ENCODE data around the gene GRIK4.

Gene GRIK4

GRCh38 chr11:120647681-120648080 is 136.1 kb downstream of the GRIK4 start:
- Mint-ChIP-seq H3K27me3 (peaks cover 10% of the 10 kb centered on the region), H3K9me3 (no peaks in the 10 kb centered on the region), H3K4me3 (no peak overlapping the region), H3K4me1 (ENCODE audit: low read depth) (no peaks in the 10 kb centered on the region), H3K36me3 (ENCODE audit: low read depth) (no peaks in the 10 kb centered on the region), H3K27ac (no peak overlapping the region)

GRCh38 chr11:120648771-120649170 is 137.2 kb downstream of the GRIK4 start:
- no peaks in the 10 kb centered on the region for H3K4me1 Mint-ChIP-seq (ENCODE audit: low read depth)
- no peaks in the 10 kb centered on the region for H3K9me3 Mint-ChIP-seq

GRCh38 chr11:120649316-120649715 is 137.8 kb downstream of the GRIK4 start:
- peaks cover 14% of the 10 kb centered on the region for H3K27me3 Mint-ChIP-seq
- H3K4me3 Mint-ChIP-seq = no peak overlapping the region
- no peaks in the 10 kb centered on the region for H3K36me3 Mint-ChIP-seq (ENCODE audit: low read depth)
- no peaks in the 10 kb centered on the region for H3K4me1 Mint-ChIP-seq (ENCODE audit: low read depth)
- H3K9me3 Mint-ChIP-seq = no peaks in the 10 kb centered on the region
- H3K27ac Mint-ChIP-seq = no peak overlapping the region

More at GRCh38 chr11:120648771-120649170, 137.2 kb downstream of the GRIK4 start:
- peaks cover 14% of the 10 kb centered on the region for H3K27me3 Mint-ChIP-seq
- H3K36me3 Mint-ChIP-seq (ENCODE audit: low read depth) = no peaks in the 10 kb centered on the region
- H3K27ac Mint-ChIP-seq = no peak overlapping the region
- H3K4me3 Mint-ChIP-seq = no peak overlapping the region

- no peak overlapping the region for H3K4me3 Mint-ChIP-seq
- H3K36me3 Mint-ChIP-seq (ENCODE audit: low read depth) = no peaks in the 10 kb centered on the region
- no peaks in the 10 kb centered on the region for H3K4me1 Mint-ChIP-seq (ENCODE audit: low read depth)
- H3K27ac Mint-ChIP-seq = no peak overlapping the region
- no peaks in the 10 kb centered on the region for H3K9me3 Mint-ChIP-seq
- peaks cover 10% of the 10 kb centered on the region for H3K27me3 Mint-ChIP-seq
These were observed 139.8 kb downstream of the GRIK4 start for GRCh38 chr11:120651396-120651795.

GRCh38 chr11:120651836-120652235 is 140.3 kb downstream of the GRIK4 start:
- Mint-ChIP-seq H3K4me1 (ENCODE audit: low read depth) (no peaks in the 10 kb centered on the region), H3K27me3 (peaks cover 8% of the 10 kb centered on the region), H3K36me3 (ENCODE audit: low read depth) (no peaks in the 10 kb centered on the region), H3K27ac (no peak overlapping the region), H3K9me3 (no peaks in the 10 kb centered on the region), H3K4me3 (no peak overlapping the region)

DNA sequence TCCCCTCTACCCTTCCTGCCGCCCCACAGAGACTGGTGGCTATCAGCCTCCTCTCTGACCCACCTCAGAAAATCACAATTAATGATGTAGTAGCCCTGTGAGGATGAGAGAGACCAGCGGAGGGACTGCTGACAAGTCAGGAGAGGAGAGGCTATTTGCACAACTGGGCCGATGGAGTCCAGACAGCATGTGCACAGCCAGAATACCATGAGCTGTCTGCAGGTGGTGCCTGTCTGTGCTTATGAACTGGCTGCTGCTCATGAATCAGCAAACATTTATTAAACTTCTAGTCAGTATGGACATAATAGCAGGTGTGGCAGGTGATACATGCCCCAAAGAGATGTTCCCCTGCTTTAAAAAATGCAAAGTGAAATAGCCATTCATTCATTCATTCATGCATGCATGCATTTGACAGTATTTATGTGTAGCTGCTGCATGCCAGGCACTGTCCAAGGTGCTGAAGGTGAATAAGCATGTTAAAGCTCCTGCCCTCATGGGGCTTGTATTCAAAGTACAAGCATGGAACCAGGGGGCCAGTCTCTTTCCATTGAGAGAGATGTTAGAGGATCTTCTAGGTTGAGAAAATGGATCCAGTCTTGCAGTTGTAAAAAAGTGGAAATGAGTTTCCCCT is 141.3 kb downstream of the GRIK4 start:
- Mint-ChIP-seq H3K36me3 (ENCODE audit: low read depth) (no peaks in the 10 kb centered on the region), H3K4me1 (ENCODE audit: low read depth) (no peaks in the 10 kb centered on the region), H3K27ac (no peak overlapping the region), H3K9me3 (no peaks in the 10 kb centered on the region), H3K27me3 (peaks cover 8% of the 10 kb centered on the region), H3K4me3 (no peak overlapping the region)

- H3K27me3 Mint-ChIP-seq = peaks cover 12% of the 10 kb centered on the region
- no peak overlapping the region for H3K27ac Mint-ChIP-seq
- no peaks in the 10 kb centered on the region for H3K36me3 Mint-ChIP-seq (ENCODE audit: low read depth)
- no peaks in the 10 kb centered on the region for H3K4me1 Mint-ChIP-seq (ENCODE audit: low read depth)
- no peaks in the 10 kb centered on the region for H3K9me3 Mint-ChIP-seq
- no peak overlapping the region for H3K4me3 Mint-ChIP-seq
These were observed 144.0 kb downstream of the GRIK4 start for GRCh38 chr11:120655589-120655988.

GRCh38 chr11:120657306-120658070 is 145.9 kb downstream of the GRIK4 start:
- Mint-ChIP-seq H3K9me3 (no peaks in the 10 kb centered on the region), H3K27me3 (peaks cover 17% of the 10 kb centered on the region), H3K36me3 (ENCODE audit: low read depth) (no peaks in the 10 kb centered on the region), H3K4me1 (ENCODE audit: low read depth) (no peaks in the 10 kb centered on the region), H3K4me3 (no peak overlapping the region), H3K27ac (peak overlapping the region; percentile 14)

GRCh38 chr11:120658071-120658423 is 146.5 kb downstream of the GRIK4 start:
- Mint-ChIP-seq H3K4me3 (no peak overlapping the region), H3K9me3 (no peaks in the 10 kb centered on the region), H3K27me3 (peaks cover 20% of the 10 kb centered on the region), H3K4me1 (ENCODE audit: low read depth) (no peaks in the 10 kb centered on the region), H3K27ac (no peak overlapping the region), H3K36me3 (ENCODE audit: low read depth) (no peaks in the 10 kb centered on the region)

GRCh38 chr11:120659076-120659475 is 147.5 kb downstream of the GRIK4 start:
- no peaks in the 10 kb centered on the region for H3K4me1 Mint-ChIP-seq (ENCODE audit: low read depth)
- H3K27me3 Mint-ChIP-seq = peaks cover 27% of the 10 kb centered on the region
- no peaks in the 10 kb centered on the region for H3K36me3 Mint-ChIP-seq (ENCODE audit: low read depth)
- H3K4me3 Mint-ChIP-seq = no peak overlapping the region
- no peaks in the 10 kb centered on the region for H3K9me3 Mint-ChIP-seq
- no peak overlapping the region for H3K27ac Mint-ChIP-seq

GRCh38 chr11:120660024-120660565 is 148.5 kb downstream of the GRIK4 start:
- Mint-ChIP-seq H3K27ac (no peak overlapping the region), H3K4me3 (no peak overlapping the region), H3K36me3 (ENCODE audit: low read depth) (no peaks in the 10 kb centered on the region), H3K9me3 (no peaks in the 10 kb centered on the region), H3K27me3 (peaks cover 28% of the 10 kb centered on the region), H3K4me1 (ENCODE audit: low read depth) (no peaks in the 10 kb centered on the region)

DNA sequence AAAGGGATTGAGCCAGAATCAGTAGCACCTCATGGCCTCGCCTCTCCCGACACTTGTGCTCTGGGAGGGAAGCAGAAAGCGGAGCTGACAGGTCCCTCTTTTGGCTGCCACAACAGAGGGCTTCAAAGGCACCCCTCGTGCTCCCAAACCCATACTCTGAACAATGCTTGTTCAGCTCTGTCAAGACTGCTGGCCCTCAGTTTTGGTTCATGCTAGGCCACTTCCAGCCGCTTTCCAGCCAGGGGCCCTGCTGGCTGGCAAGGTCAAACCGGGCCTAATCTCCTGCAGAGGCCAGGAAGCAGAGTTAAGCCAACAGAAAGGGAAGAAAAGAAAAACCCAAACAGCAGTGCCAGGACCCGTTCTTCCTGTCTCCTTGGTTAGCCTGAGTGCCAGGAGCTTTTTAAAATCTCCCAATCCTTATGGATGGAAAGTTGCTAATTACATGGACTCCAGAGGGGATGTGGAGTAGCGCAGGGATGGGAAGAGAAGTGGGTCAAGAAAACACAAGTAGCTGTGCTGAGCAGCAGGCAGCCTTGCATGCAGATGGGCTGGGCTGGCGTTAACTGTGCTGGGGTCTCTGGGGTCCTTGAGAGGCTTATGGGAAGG is 150.6 kb downstream of the GRIK4 start:
- Mint-ChIP-seq H3K27ac (no peak overlapping the region), H3K27me3 (peaks cover 35% of the 10 kb centered on the region), H3K9me3 (no peaks in the 10 kb centered on the region), H3K36me3 (ENCODE audit: low read depth) (no peaks in the 10 kb centered on the region), H3K4me1 (ENCODE audit: low read depth) (no peaks in the 10 kb centered on the region), H3K4me3 (no peak overlapping the region)

- H3K27ac Mint-ChIP-seq = no peak overlapping the region
- H3K4me1 Mint-ChIP-seq (ENCODE audit: low read depth) = no peaks in the 10 kb centered on the region
- H3K27me3 Mint-ChIP-seq = peaks cover 35% of the 10 kb centered on the region
- H3K9me3 Mint-ChIP-seq = no peaks in the 10 kb centered on the region
- no peaks in the 10 kb centered on the region for H3K36me3 Mint-ChIP-seq (ENCODE audit: low read depth)
- H3K4me3 Mint-ChIP-seq = no peak overlapping the region
These were observed 151.6 kb downstream of the GRIK4 start for GRCh38 chr11:120663142-120663541.

DNA sequence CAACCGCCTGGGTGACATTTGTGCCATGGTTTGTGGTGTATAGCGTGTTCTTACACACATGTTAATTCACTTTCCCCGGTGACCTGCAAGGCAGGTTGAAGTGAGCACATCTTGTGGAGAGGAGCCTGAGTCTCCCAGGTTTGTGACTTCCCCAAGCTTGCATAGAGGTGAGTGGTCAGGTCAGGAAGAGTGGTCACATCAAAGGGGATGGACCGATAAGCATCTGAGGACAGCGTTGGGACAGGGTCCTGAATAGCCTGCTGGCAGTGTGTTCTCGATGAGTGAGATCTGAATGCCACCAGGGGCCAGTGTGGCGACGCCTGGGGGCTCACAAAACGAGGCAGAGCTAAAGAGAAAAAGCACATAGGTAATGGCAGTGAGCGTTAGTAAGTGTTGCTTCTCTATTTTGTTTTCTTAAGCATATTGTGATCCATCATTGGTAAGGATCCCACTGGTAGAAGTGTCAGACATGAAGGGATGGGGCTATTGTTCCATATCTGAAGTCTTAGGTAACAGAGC is 154.6 kb downstream of the GRIK4 start:
- Mint-ChIP-seq H3K9me3 (no peaks in the 10 kb centered on the region), H3K4me1 (ENCODE audit: low read depth) (no peaks in the 10 kb centered on the region), H3K4me3 (no peak overlapping the region), H3K27me3 (peaks cover 27% of the 10 kb centered on the region), H3K27ac (no peak overlapping the region), H3K36me3 (ENCODE audit: low read depth) (no peaks in the 10 kb centered on the region)

GRCh38 chr11:120667281-120667680 is 155.7 kb downstream of the GRIK4 start:
- Mint-ChIP-seq H3K36me3 (ENCODE audit: low read depth) (no peaks in the 10 kb centered on the region), H3K4me3 (no peak overlapping the region)

More at GRCh38 chr11:120667281-120667680, 155.7 kb downstream of the GRIK4 start:
- Mint-ChIP-seq H3K27me3 (peaks cover 31% of the 10 kb centered on the region), H3K27ac (no peak overlapping the region), H3K4me1 (ENCODE audit: low read depth) (no peaks in the 10 kb centered on the region), H3K9me3 (no peaks in the 10 kb centered on the region)
